Measurements from ENCODE around the gene MED29. TPM values are rescaled to one million over a fixed set of nuclear protein-coding genes. Genes with fewer than 3 reads are reported as not detected.

MED29 gene, protein sequence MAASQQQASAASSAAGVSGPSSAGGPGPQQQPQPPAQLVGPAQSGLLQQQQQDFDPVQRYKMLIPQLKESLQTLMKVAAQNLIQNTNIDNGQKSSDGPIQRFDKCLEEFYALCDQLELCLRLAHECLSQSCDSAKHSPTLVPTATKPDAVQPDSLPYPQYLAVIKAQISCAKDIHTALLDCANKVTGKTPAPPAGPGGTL
- total RNA-seq, result 19.9 and 23.0 TPM in 2 replicates

DNA sequence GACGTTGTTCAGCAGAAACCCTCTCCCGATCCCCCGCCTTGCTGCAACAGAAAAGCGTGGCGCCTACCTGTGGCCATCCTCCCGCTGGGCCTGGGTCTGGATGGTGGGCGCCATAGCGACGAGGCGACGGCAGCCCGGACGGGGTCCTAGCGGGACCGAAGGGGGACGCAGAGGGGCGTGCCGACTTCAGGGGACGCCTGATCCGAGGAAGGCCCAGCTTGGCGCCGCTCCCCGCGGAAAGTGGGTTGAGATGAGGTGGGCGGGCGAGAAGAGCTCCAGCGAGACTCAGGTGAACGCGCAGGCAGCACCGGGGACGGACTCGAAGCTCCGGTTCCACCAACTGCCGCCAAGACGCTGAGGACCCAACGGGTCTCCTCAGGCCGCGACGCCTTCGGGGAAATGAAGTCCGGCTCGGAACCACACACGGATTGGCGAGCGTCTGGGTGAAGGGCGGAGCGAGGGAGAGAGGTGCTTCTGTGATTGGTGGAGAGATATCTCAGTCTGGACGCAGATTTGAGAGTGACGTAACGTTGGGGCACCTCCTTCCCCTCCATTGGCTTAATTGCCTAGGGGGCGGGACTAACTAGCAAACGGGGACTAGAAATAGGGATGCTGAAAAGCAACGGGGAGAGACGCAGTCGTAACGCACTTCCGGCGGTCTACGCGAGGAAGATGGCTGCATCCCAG lies at the start of gene MED29, which contains the start of gene PAF1:
Gene MED29 (plus strand): TSS at position 628 of the 687 bp plus-strand sequence. CDS start 45 bp downstream, at position 673.
Gene PAF1 (minus strand): TSS at position 356 of the 687 bp plus-strand sequence. CDS start 242 bp downstream, at position 114.
- Histone ChIP-seq H3K9me3 (ENCODE audit: low read depth, low read length) (no peaks in the 10 kb centered on the region), H3K4me2 (ENCODE audit: insufficient read depth, low read length) (peak within 1 kb of the TSS; percentile 88), H3K36me3 (ENCODE audit: insufficient read depth, low read length) (peaks cover 51% of the 10 kb centered on the region), H3K79me2 (ENCODE audit: insufficient read depth, low read length) (peaks cover 38% of the 10 kb centered on the region), H2AFZ (ENCODE audit: low read length) (peak within 1 kb of the TSS; percentile 82), H3K27me3 (ENCODE audit: insufficient read depth, low read length) (no peaks in the 10 kb centered on the region), H4K20me1 (ENCODE audit: insufficient read depth, low read length) (no peaks in the 10 kb centered on the region), H3K4me3 (ENCODE audit: insufficient read depth, low read length) (peak within 1 kb of the TSS; percentile 82), H3K4me1 (ENCODE audit: insufficient read depth, low read length) (peaks cover 17% of the 10 kb centered on the region), H3K27ac (ENCODE audit: low read depth, low read length) (peak within 1 kb of the TSS; percentile 97)
- peak; percentile 100 for DNase-seq (ENCODE audit: insufficient read length, low spot score, missing footprints)
- TF ChIP-seq, protein P1, sequence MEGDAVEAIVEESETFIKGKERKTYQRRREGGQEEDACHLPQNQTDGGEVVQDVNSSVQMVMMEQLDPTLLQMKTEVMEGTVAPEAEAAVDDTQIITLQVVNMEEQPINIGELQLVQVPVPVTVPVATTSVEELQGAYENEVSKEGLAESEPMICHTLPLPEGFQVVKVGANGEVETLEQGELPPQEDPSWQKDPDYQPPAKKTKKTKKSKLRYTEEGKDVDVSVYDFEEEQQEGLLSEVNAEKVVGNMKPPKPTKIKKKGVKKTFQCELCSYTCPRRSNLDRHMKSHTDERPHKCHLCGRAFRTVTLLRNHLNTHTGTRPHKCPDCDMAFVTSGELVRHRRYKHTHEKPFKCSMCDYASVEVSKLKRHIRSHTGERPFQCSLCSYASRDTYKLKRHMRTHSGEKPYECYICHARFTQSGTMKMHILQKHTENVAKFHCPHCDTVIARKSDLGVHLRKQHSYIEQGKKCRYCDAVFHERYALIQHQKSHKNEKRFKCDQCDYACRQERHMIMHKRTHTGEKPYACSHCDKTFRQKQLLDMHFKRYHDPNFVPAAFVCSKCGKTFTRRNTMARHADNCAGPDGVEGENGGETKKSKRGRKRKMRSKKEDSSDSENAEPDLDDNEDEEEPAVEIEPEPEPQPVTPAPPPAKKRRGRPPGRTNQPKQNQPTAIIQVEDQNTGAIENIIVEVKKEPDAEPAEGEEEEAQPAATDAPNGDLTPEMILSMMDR (IDR thresholded peaks at IDR 0.05; ENCODE audit: extremely low read depth, low read depth, low read length), result no peak

DNA sequence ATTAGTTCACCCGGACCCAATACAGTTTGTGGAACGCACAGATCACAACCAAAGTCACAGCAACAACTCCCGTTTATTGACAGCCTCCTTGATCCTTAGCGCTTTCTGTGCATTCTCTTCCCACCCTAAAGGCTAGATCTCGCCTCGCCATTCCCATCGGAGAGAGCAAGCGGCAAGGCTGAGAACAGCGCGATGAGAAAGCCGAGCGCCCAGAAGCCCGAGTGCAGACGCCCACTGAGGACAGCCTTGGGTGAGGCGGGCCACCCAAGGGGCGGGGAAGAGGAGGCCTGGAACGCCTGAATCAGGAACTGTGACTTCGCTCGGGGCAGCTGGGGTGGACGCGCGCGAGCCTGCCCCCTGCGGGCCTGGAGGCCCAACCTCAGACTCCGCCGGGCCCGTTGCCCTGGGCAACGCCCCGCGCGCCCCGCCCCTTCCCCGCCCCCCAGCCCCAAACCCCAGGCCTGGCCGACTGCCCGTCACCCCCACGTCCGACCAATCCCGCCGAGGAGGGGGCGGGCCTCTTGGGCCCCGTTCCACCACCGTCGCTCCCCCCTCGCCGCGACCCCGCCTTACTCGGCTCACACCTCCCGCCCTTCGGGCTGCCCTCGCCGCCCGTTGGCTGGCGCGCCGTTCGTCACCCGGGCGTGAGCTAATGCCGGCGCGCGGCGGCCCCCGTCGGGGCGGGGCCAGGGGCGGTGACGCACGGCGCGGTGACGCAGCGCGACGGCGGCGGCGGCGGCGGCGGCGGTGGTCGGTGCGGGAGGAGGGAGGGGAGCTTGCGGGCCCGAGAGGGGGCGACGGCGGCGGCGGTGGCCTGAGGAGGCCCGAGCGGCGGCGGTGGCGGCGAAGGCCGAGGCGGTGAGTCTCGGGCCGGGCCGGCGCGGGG lies 49.2 kb upstream of the MED29 start, which contains the start of gene SAMD4B:
Gene SAMD4B (plus strand): TSS at position 703 of the 886 bp plus-strand sequence. CDS start 14,473 bp downstream, outside the sequence.
- Histone ChIP-seq H3K27ac (ENCODE audit: low read depth, low read length) (peak within 1 kb of the TSS; percentile 74), H2AFZ (ENCODE audit: low read length) (peak within 1 kb of the TSS; percentile 96), H3K27me3 (ENCODE audit: insufficient read depth, low read length) (no peaks in the 10 kb centered on the region), H3K4me2 (ENCODE audit: insufficient read depth, low read length) (peak within 1 kb of the TSS; percentile 96), H4K20me1 (ENCODE audit: insufficient read depth, low read length) (peaks cover 17% of the 10 kb centered on the region), H3K4me1 (ENCODE audit: insufficient read depth, low read length) (peaks cover 17% of the 10 kb centered on the region), H3K79me2 (ENCODE audit: insufficient read depth, low read length) (peaks cover 50% of the 10 kb centered on the region), H3K4me3 (ENCODE audit: insufficient read depth, low read length) (peak within 1 kb of the TSS; percentile 87), H3K36me3 (ENCODE audit: insufficient read depth, low read length) (no peaks in the 10 kb centered on the region), H3K9me3 (ENCODE audit: low read depth, low read length) (no peaks in the 10 kb centered on the region)
- TF ChIP-seq, protein P1 (IDR thresholded peaks at IDR 0.05; ENCODE audit: extremely low read depth, low read depth, low read length), result peak; percentile 53
- peak; percentile 100 for DNase-seq (ENCODE audit: insufficient read length, low spot score, missing footprints)

DNA sequence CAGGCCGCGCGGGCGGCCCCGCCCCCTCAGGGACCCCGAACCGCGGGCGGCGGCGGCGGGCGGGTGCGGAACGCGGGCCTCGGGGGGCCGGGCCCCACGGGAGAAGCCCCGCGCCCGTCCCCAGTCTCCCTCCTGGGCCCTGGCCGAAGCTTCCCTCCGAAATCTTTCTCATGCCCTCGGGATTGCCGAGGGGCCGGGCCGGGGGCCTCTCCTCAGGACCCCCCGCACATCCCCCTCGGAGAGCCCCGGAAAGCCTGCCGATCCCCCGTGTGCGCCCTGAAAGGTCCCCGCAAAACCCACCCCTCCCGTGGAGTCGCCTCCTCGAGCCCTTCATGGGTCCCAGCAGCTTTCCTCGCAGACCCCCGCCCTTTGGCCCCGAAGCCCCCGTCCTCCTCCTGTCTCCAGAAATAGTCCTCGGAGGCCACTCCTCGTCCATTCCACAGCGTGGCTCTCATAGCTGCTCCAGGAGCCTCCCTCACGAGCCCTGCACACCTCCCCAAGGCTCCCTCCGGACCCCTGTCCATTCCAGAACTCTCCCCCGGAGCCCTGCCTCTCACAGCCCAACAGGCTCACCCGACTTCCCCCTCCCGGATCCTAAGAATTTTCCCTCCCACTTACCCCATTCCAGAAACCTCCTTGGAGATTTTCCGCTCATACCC lies 48.4 kb upstream of the MED29 start:
- TF ChIP-seq, protein P1 (IDR thresholded peaks at IDR 0.05; ENCODE audit: extremely low read depth, low read depth, low read length), result no peak
- DNase-seq (ENCODE audit: insufficient read length, low spot score, missing footprints), result peak; percentile 92
- H3K4me1 ChIP-seq (ENCODE audit: insufficient read depth, low read length), result peaks cover 25% of the 10 kb centered on the region
- no peaks in the 10 kb centered on the region for H3K27me3 ChIP-seq (ENCODE audit: insufficient read depth, low read length)
- H3K4me2 ChIP-seq (ENCODE audit: insufficient read depth, low read length), result peak overlapping the region; percentile 87
- H3K36me3 ChIP-seq (ENCODE audit: insufficient read depth, low read length), result no peaks in the 10 kb centered on the region
- H3K9me3 ChIP-seq (ENCODE audit: low read depth, low read length), result no peaks in the 10 kb centered on the region
- H3K79me2 ChIP-seq (ENCODE audit: insufficient read depth, low read length), result peaks cover 58% of the 10 kb centered on the region
- H4K20me1 ChIP-seq (ENCODE audit: insufficient read depth, low read length), result peaks cover 23% of the 10 kb centered on the region
- H3K4me3 ChIP-seq (ENCODE audit: insufficient read depth, low read length), result peak overlapping the region; percentile 85
- peak overlapping the region; percentile 74 for H3K27ac ChIP-seq (ENCODE audit: low read depth, low read length)
- H2AFZ ChIP-seq (ENCODE audit: low read length), result no peak overlapping the region

All from osteoblast (primary cell).